Measurements from ENCODE around the gene SEM1. TPM values are rescaled to one million over a fixed set of nuclear protein-coding genes. Genes with fewer than 3 reads are reported as not detected.

Gene SEM1
- total and polyA plus RNA-seq, 9 of the 15 experiments (the other 6 are each of a cell fraction or from before 2014, with no cell fraction given) = 74.7 to 938 (median 454) TPM

DNA sequence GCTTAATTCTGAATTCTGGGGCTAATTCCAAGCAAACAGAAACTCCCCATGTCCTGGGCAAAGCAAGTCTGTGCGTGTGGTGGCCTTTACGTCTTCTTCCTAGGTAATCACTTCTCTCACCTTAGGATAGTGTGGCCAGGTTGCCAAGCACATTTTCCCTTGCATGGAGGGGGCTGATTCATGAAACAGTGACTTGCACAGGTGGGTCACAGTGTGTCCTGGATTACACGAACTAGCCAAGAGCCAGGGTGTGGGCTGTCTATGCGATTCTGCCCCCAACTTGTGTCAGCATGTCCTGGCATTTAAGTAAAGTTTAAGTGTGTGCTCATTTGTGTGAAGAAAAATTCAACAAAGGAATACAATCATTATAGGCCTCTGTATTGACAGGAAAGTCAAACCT, 18.5 kb upstream of the SEM1 start:
- Histone ChIP-seq H3K4me1 (replicated peaks in 1 of 2; ENCODE audit: control insufficient read depth in 2 of 2, insufficient read depth in 2 of 2, low read length in 2 of 2) (no peaks in the 10 kb centered on the region), H2AFZ (ENCODE audit: low read depth, low read length) (no peak overlapping the region), H3K27ac (ENCODE audit: extremely low read depth, low read depth, low read length) (no peak overlapping the region), H3K4me2 (ENCODE audit: insufficient read depth, low read length) (no peak overlapping the region), H4K20me1 (replicated peaks; ENCODE audit: control insufficient read depth, insufficient read depth, low read length) (no peaks in the 10 kb centered on the region), H3K36me3 (ENCODE audit: control insufficient read depth, insufficient read depth, low read length) (no peaks in the 10 kb centered on the region), H3K9ac (ENCODE audit: insufficient read depth in 1 of 2, low read depth in 2 of 2, low read length in 2 of 2) (no peak overlapping the region), H3K79me2 (ENCODE audit: control insufficient read depth, insufficient read depth, low read length) (no peaks in the 10 kb centered on the region), H3K27me3 (ENCODE audit: control insufficient read depth in 2 of 2, insufficient read depth in 2 of 2, low read length in 2 of 2) (peaks cover 0 to 16% of the 10 kb centered on the region in 2 experiments; a peak in 4 of 5 replicates), H3K9me1 (ENCODE audit: control insufficient read depth, insufficient read depth, low read length) (no peaks in the 10 kb centered on the region), H3K9me3 (replicated peaks; ENCODE audit: control insufficient read depth, insufficient read depth, low read depth, low read length) (no peaks in the 10 kb centered on the region), H3K4me3 (no peak overlapping the region)
- no TSS peak for BruUV-seq (replicated peaks)
- in situ Hi-C loops (cut with MboI) (no loop called here), intact Hi-C loops (cut with micrococcal nuclease) (no loop called here)
- no peak for DNase-seq (ENCODE audit: extremely low read depth in 1 of 4, low spot score in 3 of 4)
- no peak for FAIRE-seq
- 5% methylated on average over 4 of the region's 4 CpGs for WGBS (ENCODE audit: insufficient coverage, low coverage, missing lambda C conversion rate)
- TF ChIP-seq MAFG (tag; conservative IDR thresholded peaks at IDR 0.05) (no peak), ZNF354B (CRISPR knock-in tag; IDR thresholded peaks at IDR 0.05) (no peak), PHB (CRISPR knock-in tag; IDR thresholded peaks at IDR 0.05) (no peak), XRCC3 (IDR thresholded peaks at IDR 0.05) (no peak), RAD21 (CRISPR knock-in tag; conservative IDR thresholded peaks at IDR 0.05 in 1 of 2, IDR thresholded peaks at IDR 0.05 in 1 of 2) (no peak), RB1 (IDR thresholded peaks at IDR 0.05; ENCODE audit: low read depth) (no peak), L3MBTL2 (IDR thresholded peaks at IDR 0.05) (no peak), NUFIP1 (IDR thresholded peaks at IDR 0.05; ENCODE audit: partially characterized antibody) (no peak), ZNF133 (CRISPR knock-in tag; IDR thresholded peaks at IDR 0.05) (no peak), SNIP1 (IDR thresholded peaks at IDR 0.05; ENCODE audit: low read depth) (no peak)
- TF ChIP-seq, protein P1, sequence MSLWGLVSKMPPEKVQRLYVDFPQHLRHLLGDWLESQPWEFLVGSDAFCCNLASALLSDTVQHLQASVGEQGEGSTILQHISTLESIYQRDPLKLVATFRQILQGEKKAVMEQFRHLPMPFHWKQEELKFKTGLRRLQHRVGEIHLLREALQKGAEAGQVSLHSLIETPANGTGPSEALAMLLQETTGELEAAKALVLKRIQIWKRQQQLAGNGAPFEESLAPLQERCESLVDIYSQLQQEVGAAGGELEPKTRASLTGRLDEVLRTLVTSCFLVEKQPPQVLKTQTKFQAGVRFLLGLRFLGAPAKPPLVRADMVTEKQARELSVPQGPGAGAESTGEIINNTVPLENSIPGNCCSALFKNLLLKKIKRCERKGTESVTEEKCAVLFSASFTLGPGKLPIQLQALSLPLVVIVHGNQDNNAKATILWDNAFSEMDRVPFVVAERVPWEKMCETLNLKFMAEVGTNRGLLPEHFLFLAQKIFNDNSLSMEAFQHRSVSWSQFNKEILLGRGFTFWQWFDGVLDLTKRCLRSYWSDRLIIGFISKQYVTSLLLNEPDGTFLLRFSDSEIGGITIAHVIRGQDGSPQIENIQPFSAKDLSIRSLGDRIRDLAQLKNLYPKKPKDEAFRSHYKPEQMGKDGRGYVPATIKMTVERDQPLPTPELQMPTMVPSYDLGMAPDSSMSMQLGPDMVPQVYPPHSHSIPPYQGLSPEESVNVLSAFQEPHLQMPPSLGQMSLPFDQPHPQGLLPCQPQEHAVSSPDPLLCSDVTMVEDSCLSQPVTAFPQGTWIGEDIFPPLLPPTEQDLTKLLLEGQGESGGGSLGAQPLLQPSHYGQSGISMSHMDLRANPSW (CRISPR knock-in tag; IDR thresholded peaks at IDR 0.05) = no peak
- TF ChIP-seq, protein P2, sequence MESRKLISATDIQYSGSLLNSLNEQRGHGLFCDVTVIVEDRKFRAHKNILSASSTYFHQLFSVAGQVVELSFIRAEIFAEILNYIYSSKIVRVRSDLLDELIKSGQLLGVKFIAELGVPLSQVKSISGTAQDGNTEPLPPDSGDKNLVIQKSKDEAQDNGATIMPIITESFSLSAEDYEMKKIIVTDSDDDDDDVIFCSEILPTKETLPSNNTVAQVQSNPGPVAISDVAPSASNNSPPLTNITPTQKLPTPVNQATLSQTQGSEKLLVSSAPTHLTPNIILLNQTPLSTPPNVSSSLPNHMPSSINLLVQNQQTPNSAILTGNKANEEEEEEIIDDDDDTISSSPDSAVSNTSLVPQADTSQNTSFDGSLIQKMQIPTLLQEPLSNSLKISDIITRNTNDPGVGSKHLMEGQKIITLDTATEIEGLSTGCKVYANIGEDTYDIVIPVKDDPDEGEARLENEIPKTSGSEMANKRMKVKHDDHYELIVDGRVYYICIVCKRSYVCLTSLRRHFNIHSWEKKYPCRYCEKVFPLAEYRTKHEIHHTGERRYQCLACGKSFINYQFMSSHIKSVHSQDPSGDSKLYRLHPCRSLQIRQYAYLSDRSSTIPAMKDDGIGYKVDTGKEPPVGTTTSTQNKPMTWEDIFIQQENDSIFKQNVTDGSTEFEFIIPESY (CRISPR knock-in tag; IDR thresholded peaks at IDR 0.05) = no peak
- TF ChIP-seq, protein P3, sequence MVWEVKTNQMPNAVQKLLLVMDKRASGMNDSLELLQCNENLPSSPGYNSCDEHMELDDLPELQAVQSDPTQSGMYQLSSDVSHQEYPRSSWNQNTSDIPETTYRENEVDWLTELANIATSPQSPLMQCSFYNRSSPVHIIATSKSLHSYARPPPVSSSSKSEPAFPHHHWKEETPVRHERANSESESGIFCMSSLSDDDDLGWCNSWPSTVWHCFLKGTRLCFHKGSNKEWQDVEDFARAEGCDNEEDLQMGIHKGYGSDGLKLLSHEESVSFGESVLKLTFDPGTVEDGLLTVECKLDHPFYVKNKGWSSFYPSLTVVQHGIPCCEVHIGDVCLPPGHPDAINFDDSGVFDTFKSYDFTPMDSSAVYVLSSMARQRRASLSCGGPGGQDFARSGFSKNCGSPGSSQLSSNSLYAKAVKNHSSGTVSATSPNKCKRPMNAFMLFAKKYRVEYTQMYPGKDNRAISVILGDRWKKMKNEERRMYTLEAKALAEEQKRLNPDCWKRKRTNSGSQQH (CRISPR knock-in tag; IDR thresholded peaks at IDR 0.05) = no peak
- CTCF ChIA-PET (ENCODE audit: low intra/inter-chr PET ratio) = no interaction called here
- ATAC-seq = no peak
- POLR2A ChIA-PET = no interaction called here
